ENCODE data around the gene CES5A.

The CES5A gene

GRCh38 chr16:55811811-55812210 is 63.4 kb downstream of the CES5A start:
- Histone ChIP-seq H3K27ac (ENCODE audit: low read depth, low read length) (no peak overlapping the region), H4K20me1 (ENCODE audit: control insufficient read depth, insufficient read depth, low read depth, low read length) (no peaks in the 10 kb centered on the region), H3K4me2 (ENCODE audit: low read length) (no peak overlapping the region), H3K9me3 (ENCODE audit: control insufficient read depth, insufficient read depth, low read length) (no peaks in the 10 kb centered on the region), H3K36me3 (ENCODE audit: control insufficient read depth, low read length) (no peaks in the 10 kb centered on the region), H3K79me2 (ENCODE audit: control insufficient read depth, low read length) (no peaks in the 10 kb centered on the region), H3K27me3 (ENCODE audit: control insufficient read depth, low read length) (no peaks in the 10 kb centered on the region), H3K4me1 (ENCODE audit: control insufficient read depth, low read length) (no peaks in the 10 kb centered on the region), H3K4me3 (ENCODE audit: low read length) (no peak overlapping the region), H3K9me2 (replicated peaks; ENCODE audit: control insufficient read depth, low read length) (no peaks in the 10 kb centered on the region), H3F3A (ENCODE audit: control insufficient read depth, insufficient read depth) (no peaks in the 10 kb centered on the region)
- TF ChIP-seq EZH2phosphoT487 (IDR thresholded peaks at IDR 0.05; ENCODE audit: borderline replicate concordance, low read length) (no peak), CTCF (IDR thresholded peaks at IDR 0.05; ENCODE audit: low read depth, low read length, poor library complexity, severe bottlenecking) (no peak)

- no peak overlapping the region for H3K27ac ChIP-seq (ENCODE audit: low read depth, low read length)
- no peaks in the 10 kb centered on the region for H3K4me1 ChIP-seq (ENCODE audit: control insufficient read depth, low read length)
- no peaks in the 10 kb centered on the region for H3K9me2 ChIP-seq (replicated peaks; ENCODE audit: control insufficient read depth, low read length)
- H3K4me2 ChIP-seq (ENCODE audit: low read length) = no peak overlapping the region
- no peaks in the 10 kb centered on the region for H3K9me3 ChIP-seq (ENCODE audit: control insufficient read depth, insufficient read depth, low read length)
- H3F3A ChIP-seq (ENCODE audit: control insufficient read depth, insufficient read depth) = no peaks in the 10 kb centered on the region
- H3K79me2 ChIP-seq (ENCODE audit: control insufficient read depth, low read length) = no peaks in the 10 kb centered on the region
- H3K27me3 ChIP-seq (ENCODE audit: control insufficient read depth, low read length) = no peaks in the 10 kb centered on the region
- TF ChIP-seq EZH2phosphoT487 (IDR thresholded peaks at IDR 0.05; ENCODE audit: borderline replicate concordance, low read length) (no peak), CTCF (IDR thresholded peaks at IDR 0.05; ENCODE audit: low read depth, low read length, poor library complexity, severe bottlenecking) (no peak)
- H3K36me3 ChIP-seq (ENCODE audit: control insufficient read depth, low read length) = no peaks in the 10 kb centered on the region
- no peaks in the 10 kb centered on the region for H4K20me1 ChIP-seq (ENCODE audit: control insufficient read depth, insufficient read depth, low read depth, low read length)
- no peak overlapping the region for H3K4me3 ChIP-seq (ENCODE audit: low read length)
Observed at GRCh38 chr16:55810451-55810961, 64.7 kb downstream of the CES5A start.

GRCh38 chr16:55809851-55810250 is 65.3 kb downstream of the CES5A start:
- Histone ChIP-seq H3K4me2 (ENCODE audit: low read length) (no peak overlapping the region), H4K20me1 (ENCODE audit: control insufficient read depth, insufficient read depth, low read depth, low read length) (no peaks in the 10 kb centered on the region), H3K27me3 (ENCODE audit: control insufficient read depth, low read length) (no peaks in the 10 kb centered on the region), H3K4me3 (ENCODE audit: low read length) (no peak overlapping the region), H3K9me2 (replicated peaks; ENCODE audit: control insufficient read depth, low read length) (no peaks in the 10 kb centered on the region), H3K36me3 (ENCODE audit: control insufficient read depth, low read length) (no peaks in the 10 kb centered on the region), H3K4me1 (ENCODE audit: control insufficient read depth, low read length) (no peaks in the 10 kb centered on the region), H3F3A (ENCODE audit: control insufficient read depth, insufficient read depth) (no peaks in the 10 kb centered on the region), H3K9me3 (ENCODE audit: control insufficient read depth, insufficient read depth, low read length) (no peaks in the 10 kb centered on the region), H3K27ac (ENCODE audit: low read depth, low read length) (no peak overlapping the region), H3K79me2 (ENCODE audit: control insufficient read depth, low read length) (no peaks in the 10 kb centered on the region)
- TF ChIP-seq EZH2phosphoT487 (IDR thresholded peaks at IDR 0.05; ENCODE audit: borderline replicate concordance, low read length) = no peak
- no peak for TF ChIP-seq CTCF (IDR thresholded peaks at IDR 0.05; ENCODE audit: low read depth, low read length, poor library complexity, severe bottlenecking)

All from DOHH2 (cell line).